ENCODE data around the gene APAF1.

Gene APAF1

DNA sequence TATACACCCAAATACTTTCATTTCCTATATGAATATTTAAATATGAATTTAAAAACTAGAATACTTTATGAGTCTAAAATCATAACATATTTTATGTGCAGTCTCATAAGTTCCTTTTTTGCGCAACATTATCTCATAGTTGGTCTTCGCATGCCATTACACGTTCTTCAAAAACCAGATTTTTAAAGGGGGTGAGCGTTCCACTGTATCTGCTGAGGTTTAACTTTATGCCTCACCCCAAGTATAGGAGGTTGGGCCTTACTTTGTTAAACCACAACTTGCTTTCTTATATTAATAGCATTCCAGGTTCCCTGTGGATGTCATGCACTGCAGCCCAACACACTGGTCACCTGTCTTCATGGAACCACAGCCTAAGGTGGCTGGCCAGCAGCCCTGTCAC, 118.6 kb downstream of the APAF1 start:
- DNase-seq, result no peak

DNA sequence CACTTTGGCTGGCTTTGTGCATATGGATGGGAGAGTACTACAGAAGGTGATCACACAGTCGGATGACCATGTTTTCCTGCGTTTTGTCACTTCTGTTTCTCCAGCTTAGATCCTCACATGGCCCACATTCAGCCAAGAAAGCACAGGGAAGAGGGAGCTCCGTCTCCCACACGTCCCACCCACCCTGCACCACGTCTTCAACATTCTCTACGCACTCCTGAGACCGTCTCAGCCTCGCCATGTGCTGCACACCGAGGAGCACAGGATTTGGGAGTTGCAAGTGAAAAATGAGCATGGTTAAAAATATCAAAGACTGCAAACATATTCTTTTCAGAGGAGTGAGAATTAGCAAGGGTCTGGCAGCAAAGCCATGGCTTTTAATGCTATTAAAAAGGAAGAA, 122.2 kb downstream of the APAF1 start:
- no peak for DNase-seq

DNA sequence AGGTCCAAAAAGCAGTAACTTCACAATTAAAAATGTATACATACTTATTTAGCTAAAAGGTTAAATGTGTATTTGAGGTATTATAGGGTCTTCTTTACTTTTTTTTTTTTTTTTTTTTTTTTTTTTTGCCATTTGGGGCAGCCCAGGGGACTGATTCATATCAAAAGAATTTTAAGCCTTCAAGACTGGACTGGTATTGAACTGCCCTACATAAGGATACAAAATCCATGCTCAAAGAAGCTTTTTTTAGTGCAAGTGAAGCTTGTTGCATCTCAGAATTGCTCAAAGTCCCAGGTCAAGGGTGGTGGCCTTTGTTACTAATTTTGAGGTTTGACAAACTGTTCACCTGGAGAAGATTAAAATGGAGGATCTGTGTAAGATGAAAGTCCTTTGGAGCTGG, 124.0 kb downstream of the APAF1 start:
- DNase-seq, result no peak

DNA sequence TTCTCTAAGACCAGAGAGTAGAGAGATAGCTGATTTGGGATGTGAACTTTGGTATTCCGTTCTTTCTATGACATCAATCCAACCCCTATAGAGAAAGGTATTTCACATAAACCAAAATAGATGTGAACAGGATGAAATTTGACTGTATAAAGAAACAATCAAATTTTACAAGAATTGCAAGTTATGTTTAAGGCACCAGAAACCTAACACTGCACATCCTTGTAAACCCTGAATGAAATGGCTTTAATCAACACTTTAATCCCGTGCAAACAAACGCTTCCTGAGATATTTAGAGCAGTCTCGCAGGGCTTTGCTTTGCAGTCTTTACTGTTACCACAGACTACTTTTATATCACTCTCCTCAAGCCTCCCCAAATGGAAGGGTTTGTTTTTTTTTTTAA, 125.1 kb downstream of the APAF1 start:
- DNase-seq, result no peak

DNA sequence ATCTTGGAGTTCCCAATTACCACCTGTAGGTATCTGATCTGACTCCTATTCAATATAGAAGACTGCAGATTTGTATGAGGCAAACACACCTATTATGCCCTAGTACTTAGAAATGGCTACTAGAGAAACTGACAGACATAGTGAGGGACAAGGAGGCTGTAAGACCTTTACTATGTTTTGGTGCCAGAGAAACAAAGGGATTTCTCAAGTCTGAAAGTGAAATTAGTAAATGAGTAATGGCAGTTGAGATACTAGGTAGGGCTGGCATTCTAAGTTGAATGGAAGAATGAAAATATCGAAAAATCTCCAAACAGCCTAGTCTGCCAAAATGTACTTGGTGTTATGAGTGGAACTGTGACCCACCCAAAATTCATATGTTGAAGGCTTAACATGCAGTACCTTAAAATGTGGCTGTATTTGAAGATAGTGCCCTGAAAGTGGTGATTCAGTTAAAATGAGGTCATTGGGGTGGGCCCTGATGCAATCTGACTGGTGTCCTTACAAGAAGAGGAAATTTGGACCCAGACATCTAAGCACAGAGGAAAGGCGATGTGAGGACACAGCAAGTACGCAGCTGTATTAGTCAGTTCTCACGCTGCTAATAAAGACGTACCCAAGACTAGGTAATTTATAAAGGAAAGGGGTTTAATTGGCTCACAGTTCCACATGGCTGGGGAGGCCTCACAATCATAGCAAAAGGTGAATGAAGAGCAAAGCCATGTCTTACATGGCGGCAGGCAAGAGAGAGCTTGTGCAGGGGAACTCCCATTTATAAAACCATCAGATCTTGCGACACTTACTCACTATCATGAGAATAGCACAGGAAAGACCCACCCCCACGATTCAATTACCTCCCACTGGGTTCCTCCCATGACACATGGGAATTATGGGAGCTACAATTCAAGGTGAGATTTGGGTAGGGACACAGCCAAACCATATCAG, 127.0 kb downstream of the APAF1 start:
- DNase-seq, result no peak

DNA sequence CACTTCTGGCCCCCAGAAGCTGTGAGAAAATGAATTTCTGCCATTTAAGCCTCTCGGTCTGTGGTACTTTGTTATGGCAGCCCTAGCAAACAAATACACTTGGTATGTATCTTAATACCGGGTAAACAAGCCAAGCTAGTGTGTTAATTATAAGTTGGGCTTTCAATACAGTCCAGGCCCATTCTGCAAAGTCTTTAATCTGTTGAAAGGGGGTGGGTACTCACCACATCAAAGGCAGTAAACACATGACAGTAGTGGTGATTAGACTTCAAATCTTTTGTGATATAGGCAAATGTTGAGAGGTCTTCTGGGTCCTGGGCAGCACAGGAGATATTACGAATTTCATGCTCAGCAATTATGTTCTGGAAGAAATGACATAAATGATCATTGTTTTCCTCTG, 127.7 kb downstream of the APAF1 start:
- no peak for DNase-seq

DNA sequence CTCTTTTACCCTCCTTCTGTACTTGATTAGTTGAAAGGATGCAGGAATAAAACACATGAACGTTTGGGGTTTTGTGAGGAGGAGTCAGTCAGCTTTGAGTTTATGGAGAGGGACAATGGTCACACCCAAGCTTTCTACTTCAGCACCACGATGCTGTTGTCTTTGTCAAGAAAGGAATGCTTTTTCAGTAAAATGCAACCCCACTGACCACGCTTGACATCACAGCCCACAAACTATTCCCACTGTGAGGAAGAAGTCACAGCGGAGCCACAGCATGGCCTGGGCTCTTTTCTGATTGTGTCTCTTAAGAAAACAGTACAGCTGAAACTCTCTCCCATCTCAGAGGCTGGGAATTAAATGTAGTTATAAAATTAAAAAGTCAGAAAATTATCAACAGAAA, 135.2 kb downstream of the APAF1 start:
- DNase-seq, result no peak

DNA sequence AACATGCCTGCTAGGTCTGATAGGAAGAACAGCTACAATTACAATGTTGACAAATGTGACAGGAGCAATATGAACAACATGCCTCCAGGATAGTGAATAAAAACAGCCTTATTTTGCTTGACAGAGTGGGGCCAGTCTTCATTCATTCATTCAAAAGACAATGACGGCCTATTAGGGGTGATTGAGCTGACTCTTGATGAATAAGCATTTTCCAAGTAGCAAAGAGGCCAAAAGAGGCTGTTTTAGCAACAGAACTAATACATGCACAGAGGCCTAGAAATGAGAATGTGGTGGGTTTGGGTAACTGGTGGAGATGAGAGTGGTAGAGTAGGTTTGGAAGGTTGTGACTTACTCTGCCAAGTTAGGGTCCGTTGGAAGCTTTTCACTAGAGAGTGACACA, 138.3 kb downstream of the APAF1 start:
- no peak for DNase-seq

Data from NCI-H524 treated with DMSO at 0.1 percent for 48 hours (cell line).